CD4-positive, alpha-beta T cell treated with Interleukin-10 for 1 hour (primary cell): Measurements from ENCODE around the gene LYRM4.

Experiments
- DNase-seq: peaks from one replicate; pipeline ENCODE4 v3.0.0-alpha.2; 2020

Gene LYRM4

DNA sequence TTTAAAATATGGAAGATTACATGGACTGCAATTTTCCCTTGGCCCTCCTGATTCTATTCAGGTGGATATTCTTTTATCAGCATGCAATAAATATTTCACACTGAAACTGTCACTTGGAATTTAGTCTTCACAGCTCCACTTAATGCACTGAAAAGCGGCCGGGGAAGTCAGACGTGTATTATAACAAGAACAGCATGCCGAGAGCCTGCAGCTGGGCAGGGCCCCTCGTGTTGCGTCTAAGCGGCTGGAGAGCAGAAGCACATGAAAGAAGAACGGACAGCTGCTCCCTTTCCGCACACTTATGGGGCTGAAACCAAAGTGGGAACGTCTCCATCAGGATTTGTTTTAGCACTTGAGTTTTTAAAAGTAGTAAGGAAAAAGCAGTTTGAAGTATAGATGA, 57.2 kb downstream of the LYRM4 start:
- DNase-seq, result no peak

DNA sequence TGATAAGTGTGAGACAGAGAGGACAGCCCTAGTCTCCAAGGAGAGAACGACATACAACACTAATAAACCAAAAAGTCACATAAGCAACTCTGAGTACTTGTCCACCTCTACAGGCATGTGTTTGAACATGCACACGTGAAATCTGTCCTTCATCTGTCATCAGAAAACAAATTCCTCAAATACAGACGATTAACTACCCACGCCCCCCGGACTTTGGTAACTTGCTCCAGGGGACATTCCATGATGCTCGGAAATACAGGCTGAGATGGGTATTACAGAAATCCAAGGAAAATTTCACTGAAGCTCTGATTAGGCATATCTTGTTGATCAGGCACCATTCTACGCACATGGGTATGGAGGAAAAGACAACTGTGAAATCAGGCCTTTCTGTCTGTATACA, 57.8 kb downstream of the LYRM4 start:
- DNase-seq, result no peak

DNA sequence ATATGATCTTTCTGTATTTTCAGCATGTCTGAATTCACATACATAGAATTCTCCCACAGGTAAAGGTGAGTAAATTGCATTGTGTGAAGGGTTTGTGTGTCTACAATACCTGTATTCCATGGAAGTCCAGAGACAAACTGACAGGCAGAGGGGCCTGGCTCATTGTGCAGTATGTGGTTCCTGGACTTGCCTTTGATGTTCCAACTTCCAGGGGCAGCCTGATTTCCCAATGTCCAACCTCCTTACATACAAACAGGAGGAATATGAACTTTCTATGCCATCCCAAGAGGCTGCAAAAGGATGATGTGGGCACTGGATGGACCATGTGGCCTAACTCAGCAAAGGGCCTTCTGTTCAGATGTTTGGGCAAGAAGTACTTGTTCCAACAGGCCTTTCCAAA, 58.5 kb downstream of the LYRM4 start:
- no peak for DNase-seq

DNA sequence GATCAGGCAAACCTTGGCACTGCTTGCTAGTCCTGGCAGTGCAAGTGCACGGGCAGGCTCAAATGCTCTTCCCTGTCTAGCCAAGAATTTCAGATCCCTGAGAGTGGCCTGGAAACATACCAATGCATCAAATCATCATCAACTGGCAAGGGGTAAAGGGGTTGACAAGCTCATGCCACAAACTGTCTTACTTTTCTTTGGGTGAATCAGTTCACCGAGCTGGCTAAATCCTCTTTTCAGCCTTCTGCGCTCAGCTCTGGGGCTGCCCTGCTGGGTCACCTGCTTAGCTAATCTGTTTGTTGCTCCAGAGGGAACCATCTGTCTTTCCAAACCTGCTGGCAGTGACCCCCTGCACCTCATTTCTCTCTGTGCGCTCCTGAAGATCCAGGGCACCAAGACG, 59.5 kb downstream of the LYRM4 start:
- no peak for DNase-seq

DNA sequence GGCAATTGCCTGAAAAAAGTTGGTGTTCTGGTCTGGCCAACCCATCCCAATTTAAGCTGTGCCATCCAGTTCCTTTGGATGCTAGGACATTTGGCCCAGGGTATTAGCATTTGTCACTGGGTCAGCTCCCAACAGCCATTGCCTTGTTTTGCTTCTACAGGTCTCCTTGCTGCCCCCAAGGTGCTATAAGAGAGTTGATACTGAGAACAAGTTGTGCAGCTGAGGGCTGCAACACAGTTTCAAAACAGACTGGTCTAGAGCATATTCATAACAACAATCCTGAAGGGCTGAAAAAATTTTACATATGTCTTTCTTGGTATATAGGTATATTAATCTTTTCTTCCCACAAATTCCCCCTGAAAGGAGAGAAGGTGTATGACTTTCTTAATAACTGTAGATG, 61.0 kb downstream of the LYRM4 start:
- no peak for DNase-seq

DNA sequence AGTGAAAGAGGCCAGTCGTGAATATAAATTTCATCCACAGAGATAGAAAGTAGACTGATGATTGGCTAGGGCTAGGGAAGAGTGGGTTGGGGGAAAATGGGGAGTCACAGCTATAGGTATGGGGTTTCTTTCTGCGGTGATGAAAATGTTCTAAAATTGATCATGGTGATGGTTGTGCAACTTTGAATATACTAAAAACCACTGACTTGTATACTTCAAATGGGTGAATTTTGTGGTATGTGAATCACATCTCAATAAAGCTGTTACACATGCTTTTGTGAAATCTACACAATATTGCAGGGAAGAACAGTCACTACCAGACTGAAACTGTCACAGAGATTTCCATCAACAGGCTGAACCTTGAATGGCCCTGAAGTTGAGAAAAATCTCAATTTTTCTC, 61.5 kb downstream of the LYRM4 start:
- no peak for DNase-seq

DNA sequence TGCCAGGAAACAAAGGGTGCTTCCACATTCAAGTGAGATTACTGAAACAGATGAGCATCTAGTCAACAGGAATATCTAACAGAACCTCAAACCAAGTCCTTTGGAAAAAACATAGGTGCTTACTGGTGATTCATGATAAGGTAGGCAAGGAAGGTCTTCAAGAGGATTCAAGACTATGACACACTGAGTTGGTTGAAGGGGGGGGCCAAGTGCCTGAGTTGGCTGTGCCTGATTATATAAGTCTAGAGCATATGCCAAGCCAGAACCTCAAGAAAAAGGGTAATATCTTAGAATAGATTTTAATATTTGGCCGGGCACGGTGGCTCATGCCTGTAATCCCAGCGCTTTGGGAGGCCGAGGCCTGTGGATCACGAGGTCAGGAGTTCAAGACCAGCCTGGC, 63.7 kb downstream of the LYRM4 start:
- DNase-seq, result no peak

DNA sequence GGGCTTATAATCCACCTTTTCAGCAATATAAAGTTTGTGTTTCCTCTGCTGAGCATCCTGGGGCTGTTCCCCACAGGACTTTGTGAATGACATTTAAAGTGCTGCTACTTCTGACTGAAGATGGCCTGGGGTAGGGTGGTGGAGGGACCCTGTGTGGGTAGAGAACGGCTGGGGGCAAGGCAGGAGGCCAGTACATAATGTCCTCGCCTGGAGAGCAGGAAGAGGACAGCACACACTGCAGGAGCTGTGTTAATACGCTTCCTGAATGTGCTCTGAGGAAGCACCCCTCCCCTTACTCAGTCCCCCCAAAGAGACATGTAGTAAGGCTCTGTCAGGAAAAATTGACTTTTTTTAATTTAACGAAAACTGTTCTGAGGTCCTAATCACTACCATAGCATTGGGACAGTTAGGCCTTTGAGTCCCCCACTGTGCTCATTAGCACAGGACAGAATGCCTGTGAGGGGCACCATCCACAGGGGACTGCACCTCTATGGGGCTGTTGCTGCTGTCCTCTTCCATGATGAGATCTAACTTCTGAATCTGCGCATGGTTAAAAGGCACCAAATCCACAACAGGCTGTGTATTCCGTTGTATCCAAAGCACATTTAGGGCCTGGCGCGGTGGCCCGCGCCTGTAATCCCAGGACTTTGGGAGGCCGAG, 68.5 kb downstream of the LYRM4 start:
- DNase-seq, result no peak

DNA sequence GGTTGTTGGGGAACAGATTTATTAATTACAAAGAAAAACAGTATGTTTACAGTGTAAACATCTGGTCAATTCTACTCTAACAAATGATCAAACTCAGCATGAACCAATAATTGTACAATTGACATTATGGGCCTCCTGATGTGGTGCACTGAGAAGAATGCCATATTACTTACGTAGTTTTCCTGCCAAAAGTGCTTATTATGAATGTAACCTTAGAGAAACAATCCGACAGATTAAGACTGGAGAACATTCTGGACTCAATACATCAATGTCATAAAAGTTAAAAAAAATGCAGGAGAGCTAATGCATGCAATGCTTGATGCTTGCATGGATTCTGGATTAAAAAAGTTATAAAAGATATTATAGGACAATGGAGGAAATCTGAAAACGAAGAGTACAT, 69.0 kb downstream of the LYRM4 start:
- no peak for DNase-seq

DNA sequence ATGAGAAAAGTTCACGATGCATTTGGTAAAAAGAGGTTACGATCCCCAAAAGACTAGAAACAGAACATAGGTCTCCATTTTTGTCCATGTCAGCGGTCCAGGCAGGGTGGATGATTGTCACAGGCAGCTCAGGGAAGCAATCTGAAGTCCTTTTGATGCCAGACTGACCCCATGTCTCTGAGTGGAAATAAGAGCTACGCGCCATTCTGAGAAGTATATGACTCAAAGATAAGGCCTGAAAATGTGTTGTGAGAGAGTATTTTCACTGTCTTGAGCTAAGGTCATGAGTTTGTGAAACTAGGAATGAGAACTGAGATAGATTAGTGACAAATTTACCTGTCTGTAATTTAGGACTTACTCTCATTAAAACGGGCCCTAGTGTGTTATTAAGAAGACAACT, 69.5 kb downstream of the LYRM4 start:
- no peak for DNase-seq

DNA sequence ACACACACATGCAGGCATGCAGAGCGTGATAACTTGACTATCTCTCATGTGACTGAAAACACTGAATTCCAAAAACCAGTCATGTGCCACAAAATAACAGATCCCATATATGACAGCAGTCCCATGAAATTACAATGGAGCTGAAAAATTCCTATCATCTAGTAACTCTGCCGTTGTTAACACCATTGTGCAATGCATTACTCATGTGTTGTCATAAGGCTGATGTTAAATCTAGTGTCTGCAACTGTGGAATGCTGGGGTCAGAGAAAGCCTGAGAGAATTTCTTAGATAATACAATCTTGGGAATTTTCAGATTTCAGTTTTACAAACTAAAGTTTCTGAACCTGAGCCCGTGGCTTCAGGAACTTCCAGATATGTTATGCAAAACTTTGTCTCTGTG, 70.2 kb downstream of the LYRM4 start:
- DNase-seq, result no peak

DNA sequence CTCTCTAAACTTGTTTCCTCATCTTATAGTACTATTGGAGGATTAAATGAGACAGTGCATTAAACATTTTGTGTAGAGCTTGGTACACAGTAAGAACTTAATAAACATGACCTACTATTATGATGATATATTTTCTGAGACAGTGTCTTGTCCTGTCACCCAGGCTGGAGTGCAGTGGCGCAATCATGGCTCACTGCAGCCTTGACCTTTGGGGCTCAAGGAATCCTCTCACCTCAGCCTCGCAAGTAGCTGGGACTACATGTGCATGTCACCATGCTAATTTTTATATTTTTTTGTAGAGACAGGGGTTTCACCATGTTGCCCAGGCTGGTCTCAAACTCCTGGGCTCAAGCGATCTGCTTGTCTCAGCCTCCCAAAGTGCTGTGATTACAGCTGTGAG, 72.1 kb downstream of the LYRM4 start:
- DNase-seq, result no peak

DNA sequence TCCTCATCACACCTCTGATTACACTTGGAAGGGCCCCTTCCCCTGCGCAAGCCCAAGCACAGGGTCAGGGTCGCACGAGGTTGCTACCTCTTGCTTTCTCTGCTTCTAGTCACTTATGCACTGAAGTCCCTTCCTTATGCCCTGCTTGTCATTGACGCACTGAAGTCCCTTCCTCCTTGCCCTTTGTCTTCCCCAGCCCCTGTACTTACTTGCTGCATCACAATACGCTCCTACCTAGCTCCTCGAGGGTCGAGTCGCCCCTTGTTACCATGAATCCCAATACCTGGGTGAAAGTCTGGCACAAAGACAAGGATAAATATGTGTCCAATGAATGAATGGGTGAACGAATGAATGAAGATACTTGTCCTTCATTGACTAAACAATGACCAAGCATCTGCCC, 75.9 kb downstream of the LYRM4 start:
- DNase-seq, result no peak

DNA sequence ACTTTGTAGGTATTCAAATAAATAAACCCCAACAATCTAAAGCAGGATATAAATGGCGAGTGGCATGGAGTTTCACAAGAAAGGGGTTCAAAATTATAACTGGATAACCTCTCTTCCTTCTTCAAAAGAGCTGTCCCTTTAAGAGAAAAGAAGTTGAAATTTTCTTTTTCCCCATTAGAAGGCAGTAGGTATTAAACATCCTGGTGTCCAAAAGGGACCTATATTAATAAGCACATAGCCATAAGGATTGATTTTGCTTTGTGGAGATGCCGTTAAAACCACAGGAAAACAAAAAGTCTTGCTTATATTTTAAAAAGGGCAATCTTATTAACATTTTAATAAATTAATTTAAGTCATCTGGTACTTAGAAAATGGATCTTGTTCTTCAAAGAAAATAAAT, 76.5 kb downstream of the LYRM4 start:
- DNase-seq, result no peak

DNA sequence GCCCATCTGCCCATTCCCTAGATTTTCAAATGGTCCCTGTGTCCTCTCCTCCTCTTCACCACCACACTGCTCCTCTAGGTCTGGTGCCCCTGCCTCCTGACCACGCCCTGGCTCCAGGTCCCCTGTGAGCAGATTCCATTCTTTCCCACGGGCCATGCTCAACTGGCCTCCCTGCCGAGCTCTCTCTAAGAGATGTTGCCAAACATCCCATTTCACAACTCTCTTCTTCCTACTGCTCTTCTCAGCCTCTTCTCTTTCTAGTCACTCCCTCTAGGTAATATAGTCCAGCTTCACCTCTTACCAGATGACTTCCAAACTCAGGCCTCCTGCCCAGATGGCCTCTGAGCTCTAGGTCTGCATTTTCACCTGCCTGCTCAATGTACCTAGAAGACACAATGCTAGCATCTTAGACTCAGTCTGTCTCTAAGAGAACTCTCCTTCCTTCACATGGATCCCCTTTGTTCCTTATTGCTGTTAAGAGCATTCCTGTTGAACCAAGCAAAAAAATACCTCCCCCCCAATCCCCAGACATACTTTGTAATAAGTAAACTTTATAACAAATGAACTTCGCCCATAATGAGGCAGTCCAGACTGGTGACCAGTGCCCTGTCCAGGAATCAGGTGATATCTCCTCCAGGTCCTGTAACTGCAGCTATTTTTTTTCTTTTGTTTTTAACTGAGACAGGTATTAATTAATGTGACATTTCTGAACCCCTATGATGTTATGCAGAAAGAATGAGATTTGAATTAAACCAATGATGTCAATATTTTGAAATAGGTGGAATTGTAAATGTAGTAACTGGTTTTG, 79.0 kb downstream of the LYRM4 start:
- no peak for DNase-seq

DNA sequence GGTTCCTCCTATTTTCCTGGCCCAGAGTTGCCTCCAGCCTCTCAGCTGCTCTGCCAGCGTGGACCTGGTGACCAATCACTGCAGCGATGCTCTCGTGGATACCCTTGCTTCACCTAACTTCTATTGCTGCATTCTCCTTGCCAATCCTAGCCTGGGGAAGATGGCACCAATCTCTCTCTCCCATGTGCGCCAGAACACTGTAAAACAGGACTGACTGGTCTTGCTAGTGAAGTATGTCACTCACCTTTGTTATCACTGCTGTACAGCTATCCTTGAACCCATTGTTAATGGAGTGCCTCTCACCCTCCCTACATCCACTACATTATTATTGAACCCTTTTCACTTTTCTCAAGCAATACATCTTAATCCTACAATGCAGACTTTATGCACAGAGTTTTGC, 80.1 kb downstream of the LYRM4 start:
- no peak for DNase-seq

DNA sequence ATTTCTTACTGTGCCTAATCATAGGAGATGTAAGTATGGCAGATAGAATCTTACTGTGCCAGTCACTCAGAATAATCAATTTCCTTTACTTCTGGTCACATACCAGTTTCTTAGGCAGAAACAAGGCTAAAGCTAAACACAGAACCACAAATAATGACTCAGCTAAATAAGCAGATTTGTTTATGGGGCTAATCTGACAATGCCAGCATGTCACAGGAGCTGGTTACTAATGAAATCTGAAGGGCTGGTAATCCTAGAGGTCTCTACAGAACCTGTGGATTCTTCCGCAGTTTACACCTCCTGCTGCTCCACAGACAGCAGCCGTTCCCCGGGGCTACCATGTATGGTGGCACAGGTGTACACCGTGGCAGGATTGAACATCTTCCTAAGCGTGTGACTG, 80.8 kb downstream of the LYRM4 start:
- no peak for DNase-seq

DNA sequence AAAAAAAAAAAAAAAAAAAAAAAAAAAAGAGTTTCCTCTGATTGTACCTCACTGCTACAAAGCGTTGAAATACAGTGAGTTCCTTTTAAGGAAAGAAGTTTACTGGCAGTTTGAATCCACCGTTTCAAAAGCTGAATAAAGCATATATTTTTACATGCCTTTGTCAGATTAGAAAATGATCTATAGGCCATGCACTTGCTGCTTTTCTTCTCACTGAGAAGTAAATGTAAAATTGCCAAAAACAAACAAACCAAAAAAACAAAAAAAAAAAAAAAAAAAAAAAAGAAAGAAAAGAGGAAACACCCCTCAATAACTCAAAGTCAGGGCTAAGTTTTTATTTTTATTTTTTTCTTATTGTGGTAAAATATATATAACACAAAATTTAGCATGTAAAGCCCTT, 81.9 kb downstream of the LYRM4 start:
- no peak for DNase-seq

DNA sequence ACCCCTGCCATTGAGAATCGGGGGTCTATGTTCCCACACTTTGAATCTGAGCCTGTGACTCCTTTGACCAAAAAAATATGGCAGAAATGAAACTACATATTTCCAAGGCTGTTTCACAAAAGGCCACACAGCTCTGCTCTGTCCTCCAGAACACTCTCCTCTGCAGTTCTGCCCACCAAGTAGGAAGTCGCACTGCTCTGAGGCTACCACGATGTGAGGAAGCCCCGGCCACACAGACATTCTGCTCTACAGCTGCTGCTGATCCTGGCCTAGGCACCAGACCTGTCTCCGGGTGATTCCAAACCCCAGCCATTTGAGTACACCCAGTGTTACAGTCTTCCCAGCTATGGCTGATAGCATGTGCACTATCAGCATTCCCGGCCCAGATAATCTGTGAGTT, 85.1 kb downstream of the LYRM4 start:
- peak; percentile 7 for DNase-seq

DNA sequence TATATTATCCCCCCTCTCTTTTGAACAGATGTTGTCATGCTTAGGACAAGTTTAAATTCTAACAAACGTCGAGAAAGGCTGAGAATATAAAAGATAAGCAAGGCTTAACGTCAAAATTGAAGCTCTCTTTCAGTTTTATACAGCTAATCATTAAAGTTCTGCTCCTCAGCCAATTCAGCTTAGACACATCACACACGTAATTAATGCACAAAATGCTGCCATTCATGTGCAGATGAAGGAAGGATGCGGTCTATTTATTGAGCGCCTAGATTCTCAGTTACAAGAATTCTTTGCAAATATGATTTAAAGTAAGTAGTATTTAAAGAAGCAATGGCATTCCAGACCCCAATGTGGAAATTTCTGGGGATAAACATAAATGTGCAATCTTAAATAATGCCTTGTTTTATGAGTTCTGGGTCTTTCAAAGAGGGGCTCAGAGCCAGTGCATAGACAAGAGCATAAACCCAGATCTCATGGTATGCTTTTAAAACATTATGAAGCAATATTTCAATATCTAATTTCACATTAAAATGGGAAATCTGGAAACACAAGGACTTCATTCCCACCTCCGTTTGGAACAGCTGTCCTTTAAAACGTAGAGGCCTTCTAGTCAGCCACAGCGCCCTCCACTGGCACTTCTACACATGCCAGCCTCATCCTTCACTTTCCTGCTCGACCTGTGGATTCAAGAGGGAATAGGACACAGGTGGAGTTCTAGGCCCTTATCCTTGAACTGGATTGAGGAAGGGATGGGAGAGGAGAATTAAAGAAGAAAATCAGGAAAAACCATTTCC, 85.8 kb downstream of the LYRM4 start:
- peak; percentile 34 for DNase-seq

DNA sequence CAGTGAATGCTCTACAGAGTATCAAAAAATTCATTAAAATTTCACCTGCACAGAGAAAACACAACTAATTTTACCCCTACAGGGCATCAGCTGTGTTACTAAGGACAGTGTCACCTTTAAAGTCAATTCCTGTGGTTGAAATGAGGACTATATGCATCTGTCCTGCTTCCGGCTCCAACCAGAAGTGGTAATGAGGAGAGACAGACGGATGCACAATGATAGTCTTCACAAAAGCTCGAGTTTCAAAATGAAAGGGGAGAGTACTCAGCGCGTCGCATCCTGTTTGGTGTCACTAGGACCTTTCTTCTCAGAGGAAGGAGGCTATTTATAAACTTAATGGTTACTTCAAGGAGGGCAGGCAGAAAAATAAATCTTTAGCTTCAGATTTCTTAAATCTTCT, 86.5 kb downstream of the LYRM4 start:
- peak; percentile 75 for DNase-seq

DNA sequence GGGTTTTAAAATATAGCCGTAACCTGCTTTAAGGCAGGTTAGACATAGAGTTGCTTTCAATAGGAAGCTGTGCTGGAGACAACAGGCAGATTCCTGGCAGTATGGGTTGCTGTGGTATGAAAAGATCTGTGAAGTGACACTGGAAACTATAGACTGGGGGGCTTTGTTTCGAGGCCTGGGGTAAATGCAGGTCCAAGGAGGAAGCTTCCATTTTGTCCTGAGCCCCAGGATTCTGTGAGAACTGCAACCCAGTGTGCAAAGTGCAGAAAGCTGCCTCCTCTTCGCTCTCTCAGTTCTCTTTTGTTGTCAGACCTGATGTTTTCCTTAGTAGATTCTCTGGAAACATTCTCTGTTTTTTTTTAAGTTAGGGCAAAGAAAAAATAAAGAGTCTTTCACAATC, 86.9 kb downstream of the LYRM4 start:
- DNase-seq, result peak; percentile 0

DNA sequence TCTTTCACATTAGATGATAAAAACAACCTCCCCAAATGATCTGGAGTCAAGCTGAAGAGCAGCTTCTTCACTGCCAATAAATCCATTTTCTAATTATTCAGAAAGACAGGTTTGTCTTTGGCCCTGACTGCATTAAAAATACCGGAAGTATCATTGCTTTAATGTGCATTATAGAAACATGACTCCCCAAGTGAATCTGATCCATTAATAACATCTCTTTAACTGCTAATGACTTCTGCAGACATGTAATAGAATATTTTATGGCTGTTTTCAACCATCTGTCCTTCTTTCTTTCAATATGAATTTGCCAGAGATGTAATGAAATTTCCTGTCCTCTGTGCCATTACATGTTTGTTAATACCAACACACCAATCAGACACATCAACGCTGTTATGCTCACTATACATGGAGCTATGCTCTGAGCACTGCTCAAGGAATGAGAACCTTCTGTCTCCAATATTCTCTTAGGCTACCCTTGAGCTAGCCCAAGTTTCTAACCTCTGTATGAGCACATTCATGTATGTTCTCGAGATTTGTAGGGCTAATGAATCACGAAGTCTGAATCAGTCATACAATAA, 87.8 kb downstream of the LYRM4 start:
- DNase-seq, result no peak
